Ascending aorta (tissue), 2 donors: ENCODE measurements around the gene HBE1. TPM values are rescaled to one million over a fixed set of nuclear protein-coding genes. Genes with fewer than 3 reads are reported as not detected.

Source experiments
- DNase-seq, 2 donors: peaks; one replicate each; pipeline ENCODE4 v3.0.0-alpha.2; 2019; ENCODE audit warnings: low spot score in 2 of 2
- H3K27ac ChIP-seq, 2 donors: fragments of 200-600 bp; sonication (generic); one replicate each; pipeline ENCODE4 v1.5.1; 2016 to 2017; ENCODE audit warnings: mild to moderate bottlenecking in 1 of 2
- H3K27me3 ChIP-seq: fragments of 200-600 bp; sonication (generic); one replicate; pipeline ENCODE4 v1.5.1; 2017
- H3K36me3 ChIP-seq, 2 donors: fragments of 200-600 bp; sonication (generic); one replicate each; pipeline ENCODE4 v1.5.1; 2016
- H3K4me1 ChIP-seq, 2 donors: fragments of 200-600 bp; sonication (generic); one replicate each; pipeline ENCODE4 v1.5.1; 2016 to 2017; ENCODE audit warnings: mild to moderate bottlenecking in 1 of 2
- H3K4me3 ChIP-seq, 2 donors: fragments of 200-600 bp; sonication (generic); one replicate each; pipeline ENCODE4 v1.5.1; 2016 to 2017; ENCODE audit warnings: mild to moderate bottlenecking in 1 of 2
- H3K9me3 ChIP-seq, 2 donors: fragments of 200-600 bp; sonication (generic); one replicate each; pipeline ENCODE4 v1.5.1; 2016
- CTCF ChIP-seq, 3 experiments: fragments of 200-600 bp in 2 of 3; fragments of 450-650 bp in 1 of 3; sonication (generic) in 2 of 3; IDR thresholded peaks; one replicate each; pipeline ENCODE4 v1.5.1; 2016 to 2019; ENCODE audit warnings: antibody characterized with exemption in 3 of 3, mild to moderate bottlenecking in 1 of 3, moderate library complexity in 1 of 3
- intact Hi-C: fragments of 100-400 bp; cut with DNase I; formaldehyde crosslinking; loops from one replicate; pipeline ENCODE4 v1.15.1; 2023
- total RNA-seq: library from RNA; depleted of rRNA; stranded (reverse); fragments of >200 nt; gene quantifications from one replicate; pipeline ENCODE4 v1.1.0, GENCODE V29; 2016

Gene HBE1
- total RNA-seq, 1 donor from 2014 or later, result not detected

DNA sequence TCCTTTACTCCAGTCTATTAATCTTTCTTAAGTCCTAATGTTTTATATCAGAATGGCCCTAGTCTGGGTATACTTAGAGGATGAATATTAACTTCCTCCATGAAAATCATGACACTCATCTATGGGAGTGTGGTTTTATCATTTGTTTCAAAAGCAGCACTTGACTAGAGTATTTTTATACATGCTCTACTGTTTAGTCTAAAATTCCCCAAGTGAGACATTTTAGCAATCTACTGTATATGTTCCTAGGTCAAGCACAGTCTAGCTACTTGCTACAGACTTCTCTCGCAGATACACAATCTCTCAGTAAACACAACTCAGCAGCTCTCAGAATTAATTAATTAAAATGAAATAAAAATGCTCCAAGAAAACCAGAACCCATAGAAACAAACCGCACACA, 39.9 kb downstream of the HBE1 start:
- H3K27ac ChIP-seq, result no peak overlapping the region
- no peaks in the 10 kb centered on the region for H3K36me3 ChIP-seq
- no peak overlapping the region for H3K4me3 ChIP-seq
- intact Hi-C loops, result no loop called here
- DNase-seq, result no peak
- H3K27me3 ChIP-seq, result no peaks in the 10 kb centered on the region
- H3K9me3 ChIP-seq, result no peaks in the 10 kb centered on the region
- no peak for TF ChIP-seq CTCF (IDR thresholded peaks at IDR 0.05)
- no peaks in the 10 kb centered on the region for H3K4me1 ChIP-seq

DNA sequence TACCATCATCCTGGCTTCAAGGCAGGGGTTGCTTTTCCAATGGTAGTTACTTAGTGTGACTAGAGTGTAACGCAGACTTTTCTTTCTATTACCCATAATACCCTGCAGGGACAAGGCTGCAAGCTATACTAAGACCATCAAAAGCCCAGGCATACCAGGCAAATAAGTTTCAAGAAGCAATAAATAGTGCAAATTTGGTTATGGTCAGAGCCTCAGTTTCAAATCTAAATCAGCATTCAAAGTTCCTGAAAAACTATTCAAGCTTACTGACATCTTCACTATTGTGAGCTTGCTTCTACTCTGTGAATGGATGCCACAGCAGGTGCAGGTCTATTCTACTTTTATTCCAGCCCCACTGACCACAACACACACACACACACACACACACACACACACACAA, 40.4 kb downstream of the HBE1 start:
- TF ChIP-seq CTCF (IDR thresholded peaks at IDR 0.05), result no peak
- no peak for DNase-seq
- intact Hi-C loops, result no loop called here
- no peaks in the 10 kb centered on the region for H3K27me3 ChIP-seq
- no peaks in the 10 kb centered on the region for H3K9me3 ChIP-seq
- H3K36me3 ChIP-seq, result no peaks in the 10 kb centered on the region
- H3K27ac ChIP-seq, result no peak overlapping the region
- no peak overlapping the region for H3K4me3 ChIP-seq
- H3K4me1 ChIP-seq, result no peaks in the 10 kb centered on the region

DNA sequence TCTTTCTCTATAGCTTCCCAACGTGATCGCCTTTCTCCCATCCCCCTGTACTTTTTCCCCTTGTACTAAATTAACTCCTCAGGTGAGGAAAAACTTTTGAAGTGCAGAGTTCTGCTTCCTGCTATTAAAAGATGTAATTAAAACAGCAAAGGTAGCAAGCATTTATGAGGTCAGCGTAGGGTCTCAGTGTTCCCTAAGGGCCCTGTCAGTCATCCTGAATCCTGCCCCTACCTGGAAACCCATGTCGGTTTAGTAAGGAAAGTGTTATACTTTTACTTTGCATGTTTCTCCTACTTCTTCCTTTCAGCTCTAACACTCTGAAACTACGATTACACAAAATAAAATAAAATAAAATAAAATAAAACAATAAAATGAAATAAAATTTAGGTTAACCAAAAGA, 41.6 kb downstream of the HBE1 start:
- H3K27me3 ChIP-seq, result no peaks in the 10 kb centered on the region
- no peak overlapping the region for H3K27ac ChIP-seq
- no peak for TF ChIP-seq CTCF (IDR thresholded peaks at IDR 0.05)
- no peaks in the 10 kb centered on the region for H3K36me3 ChIP-seq
- no peaks in the 10 kb centered on the region for H3K9me3 ChIP-seq
- intact Hi-C loops, result no loop called here
- no peaks in the 10 kb centered on the region for H3K4me1 ChIP-seq
- H3K4me3 ChIP-seq, result no peak overlapping the region
- no peak for DNase-seq

DNA sequence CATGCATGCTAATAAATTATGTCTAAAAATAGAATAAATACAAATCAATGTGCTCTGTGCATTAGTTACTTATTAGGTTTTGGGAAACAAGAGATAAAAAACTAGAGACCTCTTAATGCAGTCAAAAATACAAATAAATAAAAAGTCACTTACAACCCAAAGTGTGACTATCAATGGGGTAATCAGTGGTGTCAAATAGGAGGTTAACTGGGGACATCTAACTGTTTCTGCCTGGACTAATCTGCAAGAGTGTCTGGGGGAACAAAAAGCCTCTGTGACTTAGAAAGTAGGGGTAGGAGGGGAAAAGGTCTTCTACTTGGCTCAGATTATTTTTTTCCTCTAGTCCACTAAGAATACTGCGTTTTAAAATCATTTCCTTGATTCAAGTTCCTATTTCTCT, 42.1 kb downstream of the HBE1 start:
- no peak for TF ChIP-seq CTCF (IDR thresholded peaks at IDR 0.05)
- no peaks in the 10 kb centered on the region for H3K27me3 ChIP-seq
- no peaks in the 10 kb centered on the region for H3K4me1 ChIP-seq
- no peaks in the 10 kb centered on the region for H3K9me3 ChIP-seq
- no peak overlapping the region for H3K27ac ChIP-seq
- H3K36me3 ChIP-seq, result no peaks in the 10 kb centered on the region
- no peak overlapping the region for H3K4me3 ChIP-seq
- intact Hi-C loops, result no loop called here
- DNase-seq, result no peak

GRCh38 chr11:5226732-5227310, 42.9 kb downstream of the HBE1 start, which contains the start of gene HBB:
TSS of gene HBB (minus strand) at chr11:5227071. CDS start at chr11:5227021, 50 bp downstream.
- intact Hi-C loops, result no loop called here

More at GRCh38 chr11:5226732-5227310, 42.9 kb downstream of the HBE1 start, which contains the start of gene HBB:
- no peak within 1 kb of the TSS for H3K27ac ChIP-seq
- no peaks in the 10 kb centered on the region for H3K36me3 ChIP-seq
- no peak for TF ChIP-seq CTCF (IDR thresholded peaks at IDR 0.05)
- no peak within 1 kb of the TSS for H3K4me3 ChIP-seq
- H3K9me3 ChIP-seq, result no peaks in the 10 kb centered on the region
- no peaks in the 10 kb centered on the region for H3K4me1 ChIP-seq
- DNase-seq, result no peak
- H3K27me3 ChIP-seq, result no peaks in the 10 kb centered on the region
